GM04503 (cell line): Measurements from ENCODE around the gene ZBTB7C.

Experiments
- DNase-seq: peaks from one replicate; pipeline ENCODE4 v3.0.0-alpha.2; 2012; ENCODE audit warnings: low read depth

The ZBTB7C gene

DNA sequence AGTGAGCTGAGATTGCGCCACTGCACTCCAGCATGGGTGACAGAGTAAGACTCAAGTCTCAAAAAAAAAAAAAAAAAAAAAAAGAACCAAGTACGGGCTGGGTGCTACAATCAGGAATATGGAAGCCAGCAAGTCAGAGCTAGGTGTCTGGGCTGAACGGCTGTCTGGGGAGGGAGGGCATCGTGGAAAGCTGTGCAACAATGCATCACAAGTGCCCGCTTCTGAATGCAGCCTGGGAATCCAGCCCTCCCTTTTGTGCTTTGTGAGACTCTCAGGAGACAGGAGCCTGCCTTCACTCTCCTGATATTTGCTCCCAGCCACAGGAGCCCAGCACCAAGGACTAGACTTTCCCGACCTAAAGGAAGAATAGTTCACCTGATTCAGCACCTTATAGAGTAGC lies 353.8 kb downstream of the ZBTB7C start:
- no peak for DNase-seq

DNA sequence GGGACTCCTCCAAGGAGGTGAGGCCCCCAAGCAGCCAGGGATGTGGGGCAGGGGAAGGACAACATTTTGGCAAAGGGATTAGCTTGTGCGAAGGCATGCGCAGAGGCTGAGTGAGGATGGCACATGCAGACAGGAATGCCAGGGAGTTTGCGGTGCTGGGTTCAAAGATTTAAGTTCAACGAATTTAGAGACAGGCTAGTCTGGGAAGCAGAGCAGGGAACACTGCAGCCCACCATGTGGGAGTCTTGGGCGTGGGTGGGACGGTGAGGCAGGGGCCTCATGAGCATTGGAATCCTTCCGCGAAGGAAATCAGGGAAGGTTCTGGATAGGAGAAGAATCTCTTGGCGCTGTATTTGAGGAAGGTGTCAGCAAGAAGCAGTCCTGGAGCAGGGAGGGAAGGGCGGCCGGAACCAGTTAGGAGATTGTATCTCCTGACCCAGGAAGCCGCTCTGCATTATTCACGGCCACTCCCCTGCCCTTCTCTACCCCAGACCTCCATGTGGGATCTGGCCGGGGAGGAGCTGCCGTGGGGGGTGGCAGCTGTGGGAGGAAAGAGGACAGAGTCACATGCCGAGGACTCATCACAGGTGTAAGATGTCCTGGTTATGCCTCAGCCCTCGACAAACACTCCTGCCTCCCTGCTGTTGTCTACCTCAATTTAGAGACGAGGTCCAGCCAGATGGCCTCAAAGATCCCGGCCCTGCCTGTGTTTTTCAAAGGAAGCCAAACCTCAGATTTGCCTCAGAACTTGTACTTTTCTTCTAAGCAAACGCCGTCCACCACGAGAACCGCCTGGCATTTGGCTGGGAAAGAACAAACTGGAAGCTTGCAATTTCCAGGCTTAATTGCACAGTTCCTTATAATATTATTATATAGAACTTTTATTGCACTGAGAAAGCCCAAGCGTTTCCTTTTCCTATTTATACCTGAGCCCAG lies 355.0 kb downstream of the ZBTB7C start:
- DNase-seq = no peak

DNA sequence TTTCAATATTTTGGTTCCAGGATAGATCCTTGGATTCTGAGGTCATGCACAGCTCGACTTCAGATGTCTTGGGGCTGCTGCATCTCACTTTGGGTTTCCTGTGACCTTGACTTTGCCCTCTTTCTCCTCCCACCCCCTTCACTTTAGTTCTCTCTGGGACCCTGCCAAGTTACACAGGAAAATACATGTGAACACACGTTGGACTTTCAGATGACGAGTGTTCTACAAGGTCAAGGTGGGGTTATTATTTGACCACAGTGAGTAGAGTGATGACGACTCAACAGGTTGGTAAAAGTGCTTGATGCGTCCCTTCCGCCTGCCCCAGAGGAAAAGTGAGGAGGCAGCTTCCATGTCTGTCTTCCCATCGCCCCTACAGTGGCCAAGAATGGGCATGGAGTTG lies 356.3 kb downstream of the ZBTB7C start:
- DNase-seq = no peak

DNA sequence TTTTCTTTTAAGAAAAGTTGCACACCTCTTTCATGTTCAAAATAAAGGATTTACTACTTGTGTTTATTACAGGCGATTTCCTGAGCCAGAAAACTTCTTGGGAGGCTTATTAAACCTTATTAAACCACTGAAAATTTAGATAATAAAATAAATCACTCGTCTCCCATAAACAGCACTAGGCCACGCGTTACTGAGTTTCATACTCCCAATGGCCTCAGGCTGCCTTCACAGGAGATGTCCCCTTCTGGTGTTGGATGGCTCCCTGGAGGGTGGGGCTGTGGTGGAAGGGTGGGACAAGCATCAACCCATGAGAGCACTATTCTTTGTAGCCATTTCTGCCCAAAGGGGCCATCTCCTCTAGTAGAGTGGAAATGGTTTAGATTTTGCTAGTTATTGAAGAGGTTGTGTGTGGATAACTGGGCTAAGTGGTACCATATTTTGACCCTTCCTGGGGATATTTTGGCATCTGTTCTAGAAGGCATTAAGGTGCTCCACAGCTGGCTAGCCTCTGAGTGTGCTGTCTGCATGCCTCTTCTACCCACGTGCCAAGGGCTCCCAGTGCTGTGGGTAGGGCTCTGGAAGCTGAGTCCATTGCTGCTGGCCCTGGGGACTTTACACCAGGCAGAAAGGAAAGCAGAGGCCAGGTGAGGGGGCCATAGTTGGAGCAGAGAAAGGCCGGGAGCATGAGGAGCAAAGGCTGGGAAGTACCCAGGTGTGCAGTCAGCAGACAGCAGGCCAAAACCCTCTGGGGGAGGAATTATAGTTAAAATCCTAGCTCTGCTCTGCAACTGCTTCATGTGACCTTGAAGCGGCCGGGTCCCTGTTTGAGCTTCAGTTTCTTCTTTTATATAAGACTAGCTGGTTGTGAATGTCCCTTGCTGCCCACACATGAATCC lies 357.0 kb downstream of the ZBTB7C start:
- DNase-seq = no peak

- DNase-seq = no peak
Measured at GRCh38 chr18:48050176-48050575, 359.0 kb downstream of the ZBTB7C start.

- DNase-seq = no peak
Measured at GRCh38 chr18:48049757-48050156, 359.4 kb downstream of the ZBTB7C start.

DNA sequence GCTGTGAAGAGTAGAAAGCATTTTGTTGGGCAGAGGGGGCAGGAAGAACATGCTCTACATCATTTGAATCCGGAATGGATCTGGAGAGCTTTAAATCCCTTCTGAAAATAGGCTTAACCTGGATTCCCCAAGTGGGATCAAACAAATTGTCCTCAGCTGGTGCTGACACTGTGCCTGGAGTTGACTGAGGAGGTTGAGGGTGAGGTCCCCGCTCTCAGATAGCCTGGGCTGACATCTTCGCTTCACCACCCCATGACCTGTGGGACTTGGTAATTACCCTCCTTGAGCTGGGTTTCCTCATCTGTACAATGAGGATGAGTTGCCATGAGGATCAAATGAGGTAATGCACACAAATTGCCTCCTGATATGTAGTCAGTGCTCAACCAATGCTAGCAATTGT lies 360.9 kb downstream of the ZBTB7C start:
- no peak for DNase-seq

- no peak for DNase-seq
Measured at GRCh38 chr18:48046843-48047242, 362.3 kb downstream of the ZBTB7C start.

DNA sequence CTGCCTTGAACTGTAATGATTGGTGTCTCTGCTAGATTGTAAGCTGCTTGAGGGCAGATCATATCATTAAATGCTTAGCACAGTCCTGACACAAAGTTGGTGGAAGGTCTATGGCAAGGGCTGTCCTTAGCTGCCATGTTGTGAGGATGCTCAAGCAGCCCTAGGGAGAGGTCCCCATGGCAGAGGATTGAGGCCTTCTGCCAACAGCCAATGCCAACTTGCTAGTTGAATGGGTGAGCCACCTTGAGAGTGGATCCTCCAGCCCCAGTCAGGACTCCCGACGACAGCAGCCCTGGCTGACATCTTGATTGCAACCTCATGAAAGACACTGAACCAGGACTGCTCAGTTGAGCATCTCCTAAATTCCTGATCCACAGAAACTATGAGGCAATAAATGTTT lies 363.4 kb downstream of the ZBTB7C start:
- no peak for DNase-seq

GRCh38 chr18:48044944-48045343 lies 364.2 kb downstream of the ZBTB7C start:
- no peak for DNase-seq

- DNase-seq = no peak
Measured at GRCh38 chr18:48043166-48043565, 366.0 kb downstream of the ZBTB7C start.

DNA sequence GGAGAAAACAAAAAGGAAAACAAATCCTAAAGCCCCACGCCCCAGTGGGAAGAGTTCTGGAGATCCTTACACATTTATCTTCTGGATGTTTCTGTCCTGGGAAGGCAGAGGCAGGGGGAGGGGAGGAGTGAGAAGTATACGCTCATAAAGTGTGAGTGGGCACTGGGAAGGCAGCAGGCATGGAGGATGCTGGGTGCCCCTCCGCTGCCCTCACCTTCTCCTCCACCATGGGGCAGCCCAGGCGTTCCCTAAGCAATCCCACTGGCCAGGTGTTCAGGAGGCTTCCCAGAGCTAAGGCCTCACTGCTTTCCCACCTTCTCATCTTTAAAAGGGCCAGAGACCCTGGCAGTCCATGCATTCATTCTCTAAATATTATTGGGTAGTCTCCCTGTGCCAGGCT lies 366.8 kb downstream of the ZBTB7C start:
- DNase-seq = no peak

DNA sequence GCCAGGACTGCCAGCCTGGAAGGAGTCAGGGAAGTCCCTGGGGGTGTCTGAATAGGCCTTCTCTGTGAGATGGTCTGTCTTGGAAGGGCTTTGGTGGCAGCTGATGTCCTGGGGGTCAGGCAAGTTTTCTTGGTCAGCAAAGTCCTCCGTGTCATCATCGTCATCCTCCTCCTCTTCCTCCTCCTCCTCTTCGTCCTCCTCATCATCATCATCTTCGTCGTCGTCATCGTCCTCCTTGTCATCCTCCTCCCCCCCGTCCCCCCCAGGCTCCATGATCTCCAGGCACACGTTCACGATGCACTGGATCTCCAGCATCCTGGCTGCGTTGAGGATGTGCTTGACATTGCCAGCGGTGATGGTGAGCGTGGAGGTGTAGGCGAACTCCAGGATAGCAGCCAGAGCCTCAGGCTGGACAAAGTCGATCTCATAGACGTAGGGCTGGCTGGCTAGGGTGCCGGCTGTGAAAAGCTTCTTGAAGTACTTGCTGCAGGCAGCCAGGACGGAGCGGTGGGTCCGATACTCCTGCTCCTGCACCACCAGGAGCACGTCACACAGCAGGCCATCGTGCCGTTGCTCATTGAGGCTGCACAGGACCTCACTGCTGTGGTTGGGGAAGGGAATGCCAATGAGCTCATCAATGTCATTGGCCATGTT lies 368.6 kb downstream of the ZBTB7C start:
- DNase-seq = no peak

DNA sequence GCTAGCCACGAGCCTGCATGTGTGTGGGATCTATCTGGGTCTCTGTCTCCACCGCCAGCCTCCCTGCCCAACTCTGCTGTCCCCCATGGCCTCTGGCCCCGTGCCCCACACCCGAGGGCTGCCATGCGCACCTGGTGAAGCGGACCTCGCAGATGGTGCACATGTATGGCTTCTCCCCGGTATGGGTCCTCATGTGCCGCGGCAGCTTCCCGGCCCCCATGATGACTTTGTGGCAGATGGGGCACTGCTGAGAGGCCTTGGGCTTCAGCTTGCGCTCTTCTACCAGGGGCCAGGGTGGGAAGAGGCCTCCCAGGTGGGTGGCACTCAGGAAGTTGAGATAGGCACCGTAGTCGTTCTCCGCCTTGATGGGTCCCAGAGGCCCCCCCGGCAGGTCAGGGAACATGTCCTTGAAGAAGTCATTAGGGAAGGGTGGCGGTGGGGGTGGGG lies 369.4 kb downstream of the ZBTB7C start:
- no peak for DNase-seq

DNA sequence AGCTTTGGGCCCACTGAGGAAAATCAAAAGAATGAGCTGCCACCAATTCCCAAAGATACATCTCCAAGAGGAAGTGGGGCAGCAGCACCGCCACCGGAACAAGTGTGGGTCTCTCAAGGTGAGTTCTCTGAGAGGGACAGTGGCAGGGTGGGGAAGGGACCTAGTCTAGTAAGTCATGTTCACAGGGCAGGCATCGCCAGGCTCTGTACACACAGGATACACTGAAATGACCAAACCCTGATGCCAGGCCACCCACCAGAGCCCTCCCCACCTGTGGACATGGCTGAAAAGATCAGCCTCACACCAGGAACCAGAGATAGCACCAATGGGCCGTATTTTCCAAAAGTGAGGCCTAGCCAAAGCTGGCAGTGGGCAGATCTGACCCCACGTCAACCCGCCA lies 370.5 kb downstream of the ZBTB7C start:
- DNase-seq = no peak

DNA sequence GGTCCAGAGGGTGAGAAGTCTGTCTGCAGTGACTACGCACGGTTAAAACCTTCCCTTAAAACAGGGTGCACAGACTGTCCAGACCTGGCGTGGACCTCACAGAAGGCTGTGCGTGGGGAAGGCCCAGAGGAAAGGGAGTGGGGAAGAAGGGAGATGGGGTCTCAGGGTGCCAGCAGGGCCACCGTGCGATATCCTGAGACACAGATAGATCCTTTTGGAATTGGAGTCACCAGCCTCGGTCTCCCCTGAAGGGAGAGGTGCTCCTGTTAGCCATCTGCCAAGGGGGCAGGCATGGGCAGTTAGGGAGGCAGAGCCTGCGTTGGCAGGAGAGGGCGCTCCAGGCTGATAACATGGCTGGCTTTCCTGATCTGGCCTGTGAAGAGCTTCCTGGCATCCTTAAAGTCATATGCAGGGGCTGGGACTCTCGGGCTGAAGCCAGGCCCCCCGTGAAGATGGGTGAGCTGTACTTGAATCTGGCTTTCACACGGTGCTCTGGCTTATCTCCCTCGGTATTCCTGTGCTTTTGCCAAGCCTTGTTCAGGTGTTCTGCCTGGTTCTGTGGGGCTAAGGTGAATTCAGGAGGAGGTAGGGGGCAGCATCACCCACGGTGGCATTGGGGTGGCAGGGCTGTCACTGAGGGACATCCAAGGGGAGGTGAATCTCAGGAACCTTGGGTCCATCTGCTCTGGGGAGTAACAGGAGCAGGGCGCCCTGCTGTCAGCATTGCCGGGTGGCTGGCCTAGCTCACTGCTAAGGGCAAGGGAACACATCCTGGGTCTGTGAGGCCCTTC lies 371.5 kb downstream of the ZBTB7C start:
- DNase-seq = no peak

DNA sequence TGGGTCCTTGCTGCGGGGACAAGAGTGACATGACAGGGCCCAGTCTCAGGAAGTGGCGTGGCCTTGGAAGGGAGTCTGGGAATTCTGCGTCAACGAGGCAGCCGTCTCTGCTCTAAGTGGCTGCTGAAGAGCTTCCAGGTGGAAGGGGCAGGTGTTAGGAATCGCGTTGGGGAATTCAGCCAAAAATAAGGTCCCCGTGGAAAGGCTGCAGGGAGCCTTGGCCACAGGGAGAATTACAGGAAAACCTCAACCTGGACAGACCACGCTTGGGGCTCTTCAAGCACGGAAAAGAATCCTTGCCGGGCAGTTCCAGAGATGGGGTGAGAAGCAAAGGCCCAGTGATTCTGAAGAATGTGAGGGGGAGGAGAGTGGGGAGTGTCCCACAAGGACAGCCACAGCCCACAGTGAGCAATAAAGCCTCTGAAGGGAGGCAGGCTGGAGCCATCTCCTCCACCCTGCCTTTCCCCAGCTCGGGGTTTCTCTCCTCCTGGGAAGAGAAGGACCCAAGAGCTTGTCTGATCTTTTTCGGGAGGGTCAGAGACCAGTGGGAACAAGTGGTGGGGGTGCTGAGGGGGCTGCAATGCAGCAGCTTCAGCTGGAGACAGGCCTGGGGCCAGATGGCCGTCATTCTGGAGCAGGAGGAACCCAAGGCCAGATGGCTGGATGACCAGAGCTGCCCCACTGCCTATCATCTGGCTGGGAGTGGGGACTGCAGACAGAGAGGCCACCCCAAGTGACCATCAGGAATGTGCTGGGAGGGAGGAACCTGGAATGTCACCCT lies 372.4 kb downstream of the ZBTB7C start:
- no peak for DNase-seq

DNA sequence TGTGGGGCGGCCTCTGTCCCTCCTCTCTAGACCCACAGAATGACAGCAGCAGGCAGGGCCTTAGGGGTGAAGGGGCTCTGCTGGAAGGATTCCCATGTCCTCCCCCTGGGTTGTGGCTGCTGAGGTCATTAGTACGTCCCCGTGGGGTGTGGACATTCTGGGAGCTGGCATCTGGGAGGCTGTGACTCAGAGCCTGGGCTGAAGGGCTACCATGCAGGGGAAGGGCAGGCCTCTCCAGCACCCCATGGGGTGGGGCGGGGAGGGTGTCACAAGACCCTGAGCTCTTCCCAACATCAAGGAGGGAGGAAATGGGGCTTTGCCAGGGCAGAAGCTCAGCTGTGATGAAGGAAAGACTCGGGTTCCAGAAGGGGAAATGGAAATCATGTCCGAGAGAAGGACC lies 373.0 kb downstream of the ZBTB7C start:
- no peak for DNase-seq

DNA sequence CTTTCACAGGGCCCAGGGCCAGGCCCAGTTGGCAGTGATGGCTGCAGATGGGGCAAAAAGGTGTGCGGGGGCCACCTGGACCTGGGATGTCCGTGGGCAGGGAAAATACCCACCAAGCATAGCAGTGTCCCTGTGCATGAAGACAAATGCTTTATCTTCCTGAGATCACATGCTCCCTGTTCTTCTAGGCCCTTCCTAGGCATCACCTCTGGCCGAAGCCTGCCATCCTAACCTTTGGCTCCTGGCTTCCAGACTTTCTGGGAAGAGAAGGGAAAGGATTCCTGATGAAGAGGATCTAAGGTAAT lies 373.7 kb downstream of the ZBTB7C start:
- DNase-seq = no peak

DNA sequence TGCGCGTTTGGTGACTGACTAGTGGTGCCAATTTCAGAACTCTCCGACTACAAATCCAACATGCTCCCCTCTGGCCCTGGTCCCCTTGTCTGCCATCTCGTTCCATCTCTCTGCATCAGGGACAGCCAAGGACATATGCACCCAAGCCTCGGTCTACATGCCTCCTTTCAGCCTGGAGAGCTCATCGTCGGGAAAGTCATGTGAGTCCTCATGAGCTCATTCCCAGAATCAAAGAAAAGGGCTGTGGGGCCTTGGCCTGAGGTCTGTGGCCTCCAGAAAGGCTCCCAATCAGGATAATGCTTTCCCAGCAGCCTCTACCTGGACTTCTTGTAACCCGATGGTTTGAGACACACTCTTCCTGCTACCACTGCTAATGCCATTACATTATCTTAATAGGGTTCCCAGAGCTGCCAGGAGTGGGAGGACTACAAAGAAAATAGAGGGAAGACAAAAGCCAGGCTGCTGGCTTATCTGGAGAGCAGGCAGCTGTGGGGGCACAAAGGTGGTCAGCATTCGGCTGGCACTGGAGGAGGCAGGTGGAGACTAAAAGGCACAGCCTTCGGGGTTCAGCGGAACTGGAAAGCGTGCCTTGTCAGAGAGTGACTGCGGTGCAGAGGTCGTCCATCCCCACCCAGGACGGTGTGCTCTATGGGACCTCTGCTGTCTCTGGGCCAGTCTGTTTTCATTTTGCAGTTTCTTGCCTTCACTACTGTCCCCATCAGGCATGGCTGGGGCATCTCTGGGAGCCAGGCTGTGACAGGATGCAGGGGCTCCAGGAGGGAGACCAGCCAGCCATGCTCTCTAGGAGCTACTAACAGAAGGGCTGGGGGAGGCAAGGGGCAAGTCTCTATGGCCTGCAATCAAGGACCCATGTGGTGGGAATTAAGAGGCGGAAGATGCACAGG lies 374.3 kb downstream of the ZBTB7C start:
- DNase-seq = no peak
